ENCODE measurements around the gene FH. TPM values are rescaled to one million over a fixed set of nuclear protein-coding genes. Genes with fewer than 3 reads are reported as not detected.

FH gene
- total and polyA plus RNA-seq, 10 of the 15 experiments (the other 5 are each of a cell fraction or from before 2014, with no cell fraction given): 44.7 to 124 (median 76.2) TPM

- no peak for TF ChIP-seq CBX5 (IDR thresholded peaks at IDR 0.05; ENCODE audit: low read depth)
- TF ChIP-seq EZH2 (IDR thresholded peaks at IDR 0.05; ENCODE audit: borderline replicate concordance, control insufficient read depth, low read depth, low read length): no peak
- no peak for TF ChIP-seq MEF2A (IDR thresholded peaks at IDR 0.05; ENCODE audit: insufficient read depth, low read depth, low read length)
- TF ChIP-seq TAF1 (IDR thresholded peaks at IDR 0.05; ENCODE audit: borderline replicate concordance, low read depth, low read length): no peak
- TF ChIP-seq BCL11A (IDR thresholded peaks at IDR 0.05; ENCODE audit: low read depth, low read length): no peak
- TF ChIP-seq EGR1 (IDR thresholded peaks at IDR 0.05; ENCODE audit: borderline replicate concordance in 1 of 2, low read depth in 2 of 2, low read length in 2 of 2): no peak
- TF ChIP-seq IRF5 (IDR thresholded peaks at IDR 0.05; ENCODE audit: borderline replicate concordance): no peak
Measured at GRCh38 chr1:241550318-241550717, 30.8 kb upstream of the FH start (continued).

GRCh38 chr1:241548008-241548407 lies 28.5 kb upstream of the FH start:
- Histone ChIP-seq H2AFZ (ENCODE audit: control insufficient read depth, low read depth, low read length) (no peak overlapping the region), H3K79me2 (ENCODE audit: control insufficient read depth, insufficient read depth, low read length) (no peaks in the 10 kb centered on the region), H3K4me3 (no peak overlapping the region), H3K27ac (ENCODE audit: control insufficient read depth, insufficient read depth) (no peak overlapping the region), H3K27me3 (replicated peaks in 1 of 2; ENCODE audit: control insufficient read depth in 2 of 2, insufficient read depth in 2 of 2, low read length in 1 of 2) (no peaks in the 10 kb centered on the region), H3K9me3 (replicated peaks; ENCODE audit: control insufficient read depth, insufficient read depth, low read length) (no peaks in the 10 kb centered on the region), H4K20me1 (ENCODE audit: control insufficient read depth, insufficient read depth) (no peaks in the 10 kb centered on the region), H3K4me2 (ENCODE audit: control insufficient read depth, insufficient read depth) (no peak overlapping the region), H3K4me1 (ENCODE audit: control insufficient read depth, insufficient read depth, low read length) (peaks cover 6% of the 10 kb centered on the region), H3K9ac (ENCODE audit: control insufficient read depth, insufficient read depth, low read length) (no peak overlapping the region), H3K36me3 (ENCODE audit: control insufficient read depth in 2 of 2, insufficient read depth in 2 of 2, low read length in 1 of 2) (no peaks in the 10 kb centered on the region)
- ChIA-PET CTCF (no interaction called here), SMC1A (ENCODE audit: uncharacterized antibody, unreplicated experiment) (no interaction called here), POLR2A (no interaction called here), RAD21 (ENCODE audit: unreplicated experiment) (no interaction called here)
- 71% methylated on average over 2 of the region's 2 CpGs for WGBS (ENCODE audit: insufficient coverage, insufficient replicate concordance, low lambda C conversion rate, missing lambda C conversion rate)
- intact Hi-C loops (cut with micrococcal nuclease; ENCODE audit: unreplicated experiment): no loop called here
- ATAC-seq (no peak), DNase-seq (ENCODE audit: low read depth, low spot score) (no peak), FAIRE-seq (no peak)
- no TSS peak for BruUV-seq (replicated peaks)
- in situ Hi-C loops (cut with MboI): no loop called here
- no peak for TF ChIP-seq RUNX3 (IDR thresholded peaks at IDR 0.05; ENCODE audit: low read length)
- no peak for TF ChIP-seq SREBF1 (IDR thresholded peaks at IDR 0.05; ENCODE audit: low read length)
- TF ChIP-seq CBX5 (IDR thresholded peaks at IDR 0.05; ENCODE audit: low read depth): no peak
- no peak for TF ChIP-seq RBBP5 (conservative IDR thresholded peaks at IDR 0.05)
- TF ChIP-seq NR2F1 (conservative IDR thresholded peaks at IDR 0.05): no peak
- TF ChIP-seq ZBED1 (IDR thresholded peaks at IDR 0.05; ENCODE audit: borderline replicate concordance): no peak
- no peak for TF ChIP-seq TARDBP (IDR thresholded peaks at IDR 0.05; ENCODE audit: borderline replicate concordance)
- TF ChIP-seq ATF2 (IDR thresholded peaks at IDR 0.05; ENCODE audit: low read length): no peak
- TF ChIP-seq BHLHE40 (IDR thresholded peaks at IDR 0.05; ENCODE audit: borderline replicate concordance in 1 of 2, low read depth in 2 of 2, low read length in 1 of 2): no peak
- TF ChIP-seq REST (IDR thresholded peaks at IDR 0.05; ENCODE audit: low read depth, low read length): no peak
- TF ChIP-seq JUNB (IDR thresholded peaks at IDR 0.05): no peak
- no peak for TF ChIP-seq TBL1XR1 (IDR thresholded peaks at IDR 0.05; ENCODE audit: low read depth, low read length)
- TF ChIP-seq CBX3 (IDR thresholded peaks at IDR 0.05; ENCODE audit: borderline replicate concordance, low read depth): no peak
- TF ChIP-seq SUZ12 (IDR thresholded peaks at IDR 0.05; ENCODE audit: unreplicated experiment): no peak
